ENCODE results near the gene MAPK8IP1. TPM values are rescaled to one million over a fixed set of nuclear protein-coding genes. Genes with fewer than 3 reads are reported as not detected.

MAPK8IP1 gene
- total and polyA plus RNA-seq, 10 donors: 0.80 to 6.0 (median 3.1) TPM

- Histone ChIP-seq H3K4me3 (no peak overlapping the region), H3K36me3 (peaks cover 0 to 64% (median 53%) of the 10 kb centered on the region in 6 donors), H3K9me3 (no peaks in the 10 kb centered on the region), H3K27ac (no peak overlapping the region), H3K27me3 (replicated peaks in 1 of 7) (peaks cover 0 to 13% (median 0%) of the 10 kb centered on the region in 7 donors), H3K4me1 (peaks cover 0 to 15% (median 14%) of the 10 kb centered on the region in 6 donors)
- DNase-seq: no peak
- 66 to 75% (median 69%) methylated on average over 6 of the region's 6 CpGs for WGBS, 5 donors
- TF ChIP-seq CTCF (IDR thresholded peaks at IDR 0.05 in 8 of 11, conservative IDR thresholded peaks at IDR 0.05 in 3 of 11) (no peak), POLR2A (IDR thresholded peaks at IDR 0.05) (no peak), POLR2AphosphoS5 (IDR thresholded peaks at IDR 0.05) (no peak)
- intact Hi-C loops (cut with DNase I; ENCODE audit: low total_unique reads): no loop called here
These were observed 3.6 kb upstream of the MAPK8IP1 start for GRCh38 chr11:45881708-45882368.

GRCh38 chr11:45884596-45885185 is 760 bp upstream of the MAPK8IP1 start:
- WGBS, 5 donors: 86 to 92% (median 90%) methylated on average over 10 of the region's 10 CpGs
- intact Hi-C loops (cut with DNase I; ENCODE audit: low total_unique reads): no loop called here
- peak overlapping the region in 4 of 8 donors; percentile 53 to 80 (median 59) for H3K4me3 ChIP-seq

GRCh38 chr11:45885921-45886721 is 670 bp downstream of the MAPK8IP1 start:
- Histone ChIP-seq H3K4me3 (peak overlapping the region; percentile 18 to 80 (median 50)), H3K27me3 (replicated peaks in 1 of 7) (peaks cover 0 to 18% (median 0%) of the 10 kb centered on the region in 7 donors), H3K4me1 (peaks cover 0 to 15% (median 14%) of the 10 kb centered on the region in 6 donors), H3K9me3 (no peaks in the 10 kb centered on the region), H3K36me3 (peaks cover 0 to 21% (median 14%) of the 10 kb centered on the region in 6 donors), H3K27ac (no peak overlapping the region)
- TF ChIP-seq POLR2AphosphoS5 (IDR thresholded peaks at IDR 0.05): peak in 1 of 3 donors; percentile 66
- no peak for TF ChIP-seq CTCF (IDR thresholded peaks at IDR 0.05 in 8 of 11, conservative IDR thresholded peaks at IDR 0.05 in 3 of 11)
- intact Hi-C loops (cut with DNase I; ENCODE audit: low total_unique reads): no loop called here
- DNase-seq: no peak
- 14 to 20% (median 15%) methylated on average over 24 to 43 of the region's 43 CpGs for WGBS, 5 donors

More at GRCh38 chr11:45884596-45885185, 760 bp upstream of the MAPK8IP1 start:
- Histone ChIP-seq H3K36me3 (peaks cover 0 to 36% (median 27%) of the 10 kb centered on the region in 6 donors), H3K27ac (no peak overlapping the region), H3K27me3 (replicated peaks in 1 of 7) (peaks cover 0 to 18% (median 0%) of the 10 kb centered on the region in 7 donors), H3K9me3 (no peaks in the 10 kb centered on the region), H3K4me1 (peaks cover 0 to 15% (median 14%) of the 10 kb centered on the region in 6 donors)
- TF ChIP-seq CTCF (IDR thresholded peaks at IDR 0.05 in 8 of 11, conservative IDR thresholded peaks at IDR 0.05 in 3 of 11) (no peak), POLR2A (IDR thresholded peaks at IDR 0.05) (no peak), POLR2AphosphoS5 (IDR thresholded peaks at IDR 0.05) (no peak)
- DNase-seq: no peak
